Tibial nerve (tissue), 4 donors: ENCODE measurements around the gene VSNL1.

Experiments used
- EP300 ChIP-seq, 2 donors: sonication (generic); formaldehyde crosslinking; IDR thresholded peaks; one replicate each; pipeline ENCODE4 v1.6.1; 2017; ENCODE audit warnings: antibody characterized with exemption in 2 of 2, mild to moderate bottlenecking in 1 of 2
- POLR2A ChIP-seq, 2 donors: fragments of 450-650 bp; IDR thresholded peaks; one replicate each; pipeline ENCODE4 v1.6.1; 2017; ENCODE audit warnings: antibody characterized with exemption in 2 of 2, mild to moderate bottlenecking in 2 of 2, moderate library complexity in 2 of 2
- TF ChIP-seq, protein P1 (sequence below), 5 experiments: fragments of 200-600 bp in 3 of 5; fragments of 450-650 bp in 2 of 5; sonication (generic) in 3 of 5; IDR thresholded peaks; one replicate each; pipeline ENCODE4 v1.5.1; 2016 to 2019; ENCODE audit warnings: antibody characterized with exemption in 5 of 5, mild to moderate bottlenecking in 3 of 5, moderate library complexity in 2 of 5

- TF ChIP-seq, protein P1, sequence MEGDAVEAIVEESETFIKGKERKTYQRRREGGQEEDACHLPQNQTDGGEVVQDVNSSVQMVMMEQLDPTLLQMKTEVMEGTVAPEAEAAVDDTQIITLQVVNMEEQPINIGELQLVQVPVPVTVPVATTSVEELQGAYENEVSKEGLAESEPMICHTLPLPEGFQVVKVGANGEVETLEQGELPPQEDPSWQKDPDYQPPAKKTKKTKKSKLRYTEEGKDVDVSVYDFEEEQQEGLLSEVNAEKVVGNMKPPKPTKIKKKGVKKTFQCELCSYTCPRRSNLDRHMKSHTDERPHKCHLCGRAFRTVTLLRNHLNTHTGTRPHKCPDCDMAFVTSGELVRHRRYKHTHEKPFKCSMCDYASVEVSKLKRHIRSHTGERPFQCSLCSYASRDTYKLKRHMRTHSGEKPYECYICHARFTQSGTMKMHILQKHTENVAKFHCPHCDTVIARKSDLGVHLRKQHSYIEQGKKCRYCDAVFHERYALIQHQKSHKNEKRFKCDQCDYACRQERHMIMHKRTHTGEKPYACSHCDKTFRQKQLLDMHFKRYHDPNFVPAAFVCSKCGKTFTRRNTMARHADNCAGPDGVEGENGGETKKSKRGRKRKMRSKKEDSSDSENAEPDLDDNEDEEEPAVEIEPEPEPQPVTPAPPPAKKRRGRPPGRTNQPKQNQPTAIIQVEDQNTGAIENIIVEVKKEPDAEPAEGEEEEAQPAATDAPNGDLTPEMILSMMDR (IDR thresholded peaks at IDR 0.05): no peak
- TF ChIP-seq POLR2A (IDR thresholded peaks at IDR 0.05) (no peak), EP300 (IDR thresholded peaks at IDR 0.05) (no peak)
Measured at GRCh38 chr2:17608251-17608650, 67.8 kb downstream of the VSNL1 start.
